H1 (cell line): ENCODE data around the gene NR5A2. TPM values are rescaled to one million over a fixed set of nuclear protein-coding genes. Genes with fewer than 3 reads are reported as not detected.

Source experiments
- CTCF ChIA-PET: fragments of 300-600 bp; sonication (Branson Sonifier 250); formaldehyde crosslinking; loops from one replicate; lab custom pipeline; 2021; ENCODE audit not compliant: partially characterized antibody; lab: Charles Lee
- POLR2A ChIA-PET: fragments of 300-600 bp; sonication (Branson Sonifier 250); formaldehyde crosslinking; loops from one replicate; lab custom pipeline; 2021; ENCODE audit warnings: inconsistent platforms; ENCODE audit not compliant: partially characterized antibody; lab: Charles Lee
- DNase-seq, 2 experiments: peaks; one replicate each; pipeline versions ENCODE4 v3.0.0 to v3.0.0-alpha.2; 2010 to 2022; ENCODE audit warnings: low spot score in 2 of 2, low read depth in 1 of 2, mixed read lengths in 1 of 2
- FAIRE-seq: peaks from 2 replicates; lab custom pipeline; 2011; peaks lifted over from hg19 to GRCh38; lab: Jason Lieb, UNC
- H2AFZ ChIP-seq: 2 replicates; pipeline ENCODE4 v1.8.1; 2012; ENCODE audit warnings: low read length, inconsistent platforms
- H2AK5ac ChIP-seq: 2 replicates; pipeline ENCODE4 v1.6.1; 2013; ENCODE audit warnings: low read depth, low read length
- H2BK120ac ChIP-seq: replicated peaks from 2 replicates; pipeline ENCODE3; 2013; ENCODE audit warnings: low read depth, low read length, inconsistent platforms
- H2BK12ac ChIP-seq: 2 replicates; pipeline ENCODE4 v1.6.1; 2013; ENCODE audit warnings: low read depth, low read length
- H2BK15ac ChIP-seq: 2 replicates; pipeline ENCODE4 v1.6.1; 2013; ENCODE audit warnings: low read length
- H2BK20ac ChIP-seq: 2 replicates; pipeline ENCODE4 v1.6.1; 2013; ENCODE audit warnings: low read length
- H2BK5ac ChIP-seq: 2 replicates; pipeline ENCODE4 v1.6.1; 2013; ENCODE audit warnings: low read depth, low read length
- H3K14ac ChIP-seq: 2 replicates; pipeline ENCODE4 v1.6.1; 2013; ENCODE audit warnings: inconsistent platforms; ENCODE audit not compliant: insufficient read length
- H3K18ac ChIP-seq: 2 replicates; pipeline ENCODE4 v1.6.1; 2013; ENCODE audit warnings: low read length; ENCODE audit errors: extremely low read depth
- H3K23ac ChIP-seq: 2 replicates; pipeline ENCODE4 v1.6.1; 2013; ENCODE audit warnings: inconsistent platforms; ENCODE audit not compliant: insufficient read length
- H3K23me2 ChIP-seq: 2 replicates; pipeline ENCODE4 v1.6.1; 2013; ENCODE audit warnings: low read depth, low read length
- H3K27ac ChIP-seq: 2 replicates; pipeline ENCODE4 v1.6.1; 2011; ENCODE audit warnings: low read depth, low read length, inconsistent platforms
- H3K27me3 ChIP-seq, 4 experiments: replicated peaks in 1 of 4; 1 replicate in 1 of 4; 2 replicates in 3 of 4; pipeline versions ENCODE4 v1.6.1 to v1.8.1; 2011 to 2013; ENCODE audit warnings: low read length in 3 of 4, mild to moderate bottlenecking in 3 of 4, inconsistent platforms in 2 of 4, mixed read lengths in 2 of 4, moderate library complexity in 1 of 4; ENCODE audit not compliant: control insufficient read depth in 3 of 4, insufficient read depth in 3 of 4; ENCODE audit errors: extremely low read depth in 1 of 4
- H3K36me3 ChIP-seq, 4 experiments: 2 replicates each; pipeline versions ENCODE4 v1.6.1 to v1.8.1; 2011 to 2013; ENCODE audit warnings: mild to moderate bottlenecking in 4 of 4, low read length in 3 of 4, moderate library complexity in 2 of 4, control low read depth in 1 of 4, inconsistent platforms in 1 of 4; ENCODE audit not compliant: insufficient read depth in 4 of 4, control insufficient read depth in 2 of 4
- H3K4ac ChIP-seq: replicated peaks from 2 replicates; pipeline ENCODE3; 2013; ENCODE audit warnings: low read length, low read depth, mixed read lengths, inconsistent platforms; ENCODE audit not compliant: insufficient read length
- H3K4me1 ChIP-seq, 4 experiments: replicated peaks in 1 of 4; 1 replicate in 1 of 4; 2 replicates in 3 of 4; pipeline versions ENCODE4 v1.6.1 to v1.8.1; 2011 to 2013; ENCODE audit warnings: low read length in 3 of 4, inconsistent platforms in 2 of 4, mixed read lengths in 1 of 4; ENCODE audit not compliant: insufficient read depth in 4 of 4, control insufficient read depth in 3 of 4
- H3K4me2 ChIP-seq, 2 experiments: 2 replicates each; pipeline versions ENCODE4 v1.6.1 to v1.8.1; 2011 to 2013; ENCODE audit warnings: low read depth in 2 of 2, low read length in 2 of 2, control low read depth in 1 of 2, inconsistent platforms in 1 of 2, mild to moderate bottlenecking in 1 of 2; ENCODE audit not compliant: insufficient read depth in 1 of 2
- H3K4me3 ChIP-seq, 4 experiments: fragments of 200-600, 300-600 bp in 1 of 4; sonication (generic), shearing (Covaris generic), sonication (Bioruptor Twin) in 1 of 4; 2 replicates each; pipeline versions ENCODE4 v1.5.1 to v1.8.1; 2011 to 2016; ENCODE audit warnings: low read length in 4 of 4, low read depth in 3 of 4, control low read depth in 2 of 4, inconsistent platforms in 2 of 4, mild to moderate bottlenecking in 2 of 4, mixed read lengths in 1 of 4, moderate library complexity in 1 of 4; ENCODE audit not compliant: insufficient read depth in 2 of 4; ENCODE audit errors: extremely low read depth in 1 of 4
- H3K56ac ChIP-seq: replicated peaks from 2 replicates; pipeline ENCODE3; 2013; ENCODE audit warnings: low read depth, mild to moderate bottlenecking, mixed read lengths, low read length, inconsistent platforms; ENCODE audit not compliant: insufficient read length
- H3K79me1 ChIP-seq: 2 replicates; pipeline ENCODE4 v1.6.1; 2013; ENCODE audit warnings: low read depth, low read length, control low read depth
- H3K79me2 ChIP-seq, 2 experiments: 2 replicates each; pipeline versions ENCODE4 v1.6.1 to v1.8.1; 2012 to 2013; ENCODE audit warnings: low read length in 2 of 2, mild to moderate bottlenecking in 2 of 2, inconsistent platforms in 1 of 2; ENCODE audit not compliant: insufficient read depth in 2 of 2, control insufficient read depth in 1 of 2
- H3K9ac ChIP-seq, 4 experiments: replicated peaks in 1 of 4; 1 replicate in 1 of 4; 2 replicates in 3 of 4; pipeline versions ENCODE4 v1.6.1 to v1.8.1; 2011 to 2013; ENCODE audit warnings: low read depth in 3 of 4, low read length in 3 of 4, control low read depth in 2 of 4, mild to moderate bottlenecking in 2 of 4, moderate library complexity in 2 of 4, inconsistent platforms in 1 of 4; ENCODE audit errors: extremely low read depth in 1 of 4
- H3K9me3 ChIP-seq, 2 experiments: 2 replicates each; pipeline versions ENCODE4 v1.6.1 to v1.8.1; 2012 to 2013; ENCODE audit warnings: mild to moderate bottlenecking in 2 of 2, moderate library complexity in 2 of 2, control low read depth in 1 of 2, inconsistent platforms in 1 of 2, low read depth in 1 of 2, low read length in 1 of 2, mixed read lengths in 1 of 2; ENCODE audit not compliant: insufficient read depth in 2 of 2
- H4K20me1 ChIP-seq, 2 experiments: replicated peaks in 1 of 2; 2 replicates each; pipeline versions ENCODE3 to v1.8.1; 2011 to 2013; ENCODE audit warnings: inconsistent platforms in 2 of 2, low read length in 2 of 2, mild to moderate bottlenecking in 1 of 2; ENCODE audit not compliant: insufficient read depth in 2 of 2, control insufficient read depth in 1 of 2
- H4K5ac ChIP-seq: 2 replicates; pipeline ENCODE4 v1.6.1; 2013; ENCODE audit warnings: low read length, low read depth, mixed read lengths, inconsistent platforms; ENCODE audit not compliant: insufficient read length
- H4K8ac ChIP-seq: 2 replicates; pipeline ENCODE4 v1.8.0; 2013; ENCODE audit warnings: mild to moderate bottlenecking, moderate library complexity, low read length, inconsistent platforms; ENCODE audit not compliant: insufficient read depth; ENCODE audit errors: extremely low read depth
- H4K91ac ChIP-seq: replicated peaks from 2 replicates; pipeline ENCODE3; 2013; ENCODE audit warnings: low read length, mixed read lengths, inconsistent platforms; ENCODE audit not compliant: insufficient read length
- CREB1 ChIP-seq: IDR thresholded peaks from 2 replicates; pipeline ENCODE4 v1.6.1; 2012; ENCODE audit warnings: inconsistent platforms
- HDAC2 ChIP-seq, 2 experiments: fragments of 300-600 bp in 1 of 2; sonication (generic) in 1 of 2; IDR thresholded peaks; 2 replicates each; pipeline ENCODE4 v1.6.1; 2011 to 2012; ENCODE audit warnings: low read depth in 2 of 2, low read length in 2 of 2, mild to moderate bottlenecking in 2 of 2, moderate library complexity in 2 of 2, borderline replicate concordance in 1 of 2, inconsistent platforms in 1 of 2
- POLR2A ChIP-seq, 2 experiments: IDR thresholded peaks; 1 replicate in 1 of 2; 2 replicates in 1 of 2; pipeline ENCODE4 v1.6.1; 2011; ENCODE audit warnings: low read depth in 2 of 2, low read length in 2 of 2, mild to moderate bottlenecking in 2 of 2; ENCODE audit errors: control extremely low read depth in 1 of 2
- WGBS, 2 experiments: shearing (Covaris generic) in 1 of 2; methylation state at CpG; one replicate each; pipeline versions ENCODE4 v1.1.6 to v1.1.7; 2013 to 2015; ENCODE audit warnings: low lambda C conversion rate in 2 of 2, mixed read lengths in 2 of 2, inconsistent platforms in 1 of 2, low coverage in 1 of 2, missing lambda C conversion rate in 1 of 2; ENCODE audit not compliant: insufficient replicate concordance in 2 of 2, insufficient coverage in 1 of 2, insufficient read length in 1 of 2; ENCODE audit errors: extremely low coverage in 1 of 2, missing lambda C conversion rate in 1 of 2; 5-methylcytosine and 5-hydroxymethylcytosine counted together
- polyA plus RNA-seq, 7 experiments: library from polyadenylated mRNA; depleted of rRNA in 3 of 7; stranded (reverse) in 5 of 7; unstranded in 2 of 7; fragments of >200 nt in 5 of 7; fragments of 200-250 nt in 2 of 7; gene quantifications; 1 replicate in 5 of 7; 2 replicates in 1 of 7; 4 replicates in 1 of 7; pipeline versions ENCODE4 v1.2.1 to v1.2.3, GENCODE V29; 2011 to 2013; ENCODE audit warnings: missing spikeins in 2 of 7, mixed read lengths in 2 of 7
- total RNA-seq: library from RNA; stranded (reverse); fragmentation: NEBNext Ultra II Directional; extraction: Animal tissue kit (Norgen Biotek cat#: 25700); gene quantifications from 2 replicates; pipeline ENCODE4 v1.2.1, GENCODE V29; 2021
- TF ChIP-seq, protein P1 (sequence below): IDR thresholded peaks from 2 replicates; pipeline ENCODE4 v1.6.1; 2012; ENCODE audit warnings: inconsistent platforms

Gene NR5A2
- total and polyA plus RNA-seq, 2 of the 8 experiments (the other 6 are each of a cell fraction or from before 2014, with no cell fraction given): 1.7 to 11.6 TPM

DNA sequence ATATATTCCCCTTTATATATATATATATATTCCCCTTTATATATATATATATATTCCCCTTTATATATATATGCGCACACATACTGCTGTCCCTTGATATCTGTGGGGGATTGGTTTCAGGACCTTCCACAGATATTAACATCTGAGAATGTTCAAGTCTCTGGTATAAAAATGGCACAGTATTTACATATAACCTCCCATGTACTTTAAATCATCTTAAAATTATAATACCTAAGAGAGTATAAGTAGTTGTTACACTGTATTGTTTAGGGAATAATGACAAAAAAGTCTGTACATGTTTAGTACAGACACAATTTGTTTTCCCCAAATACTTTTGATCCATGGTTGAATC lies 45.8 kb downstream of the NR5A2 start:
- H2BK120ac ChIP-seq: no peak overlapping the region
- no peak overlapping the region for H3K9ac ChIP-seq
- H2AFZ ChIP-seq: no peak overlapping the region
- no peak for TF ChIP-seq HDAC2 (IDR thresholded peaks at IDR 0.05; ENCODE audit: borderline replicate concordance in 1 of 2, low read depth in 2 of 2, low read length in 2 of 2)
- no peak for TF ChIP-seq CREB1
- no peak for TF ChIP-seq POLR2A (IDR thresholded peaks at IDR 0.05; ENCODE audit: control extremely low read depth in 1 of 2, low read depth in 2 of 2, low read length in 2 of 2)
- TF ChIP-seq, protein P1, sequence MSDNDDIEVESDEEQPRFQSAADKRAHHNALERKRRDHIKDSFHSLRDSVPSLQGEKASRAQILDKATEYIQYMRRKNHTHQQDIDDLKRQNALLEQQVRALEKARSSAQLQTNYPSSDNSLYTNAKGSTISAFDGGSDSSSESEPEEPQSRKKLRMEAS: no peak
- TF ChIP-seq, all 59 proteins: peak for 0
- DNase-seq (no peak), FAIRE-seq (no peak)
- Histone ChIP-seq H2BK12ac (no peak overlapping the region), H3K27me3 (no peaks in the 10 kb centered on the region), H3K14ac (no peak overlapping the region), H3K27ac (no peak overlapping the region), H3K9me3 (no peaks in the 10 kb centered on the region), H3K23me2 (no peaks in the 10 kb centered on the region), H3K4me3 (no peak overlapping the region), H3K4me1 (peaks cover 0 to 6% (median 5%) of the 10 kb centered on the region in 4 experiments; a peak in 4 of 7 replicates), H2BK5ac (no peak overlapping the region), H2BK15ac (no peak overlapping the region), H4K5ac (no peak overlapping the region), H3K4ac (no peak overlapping the region), H2BK20ac (no peak overlapping the region), H3K23ac (no peak overlapping the region), H3K79me2 (no peaks in the 10 kb centered on the region), H3K18ac (no peak overlapping the region), H2AK5ac (no peak overlapping the region), H4K91ac (no peak overlapping the region), H4K8ac (no peak overlapping the region), H3K4me2 (no peak overlapping the region), H3K36me3 (no peaks in the 10 kb centered on the region), H3K56ac (no peak overlapping the region), H4K20me1 (no peaks in the 10 kb centered on the region), H3K79me1 (no peaks in the 10 kb centered on the region)
- ChIA-PET POLR2A (no interaction called here), CTCF (no interaction called here)
- WGBS, 2 experiments: 86% methylated on average over 1 of the region's 1 CpG; no CpG with 5 or more reads in 1 of the 2 experiments
